HG03066 (cell line): ENCODE data around the gene ACTRT2.

Source experiments
- ATAC-seq: cut with Tn5 transposase; IDR thresholded peaks from one replicate; pipeline ENCODE4 v1.9.1; 2021; ENCODE audit warnings: low read depth; ENCODE audit not compliant: unreplicated experiment

Gene ACTRT2

DNA sequence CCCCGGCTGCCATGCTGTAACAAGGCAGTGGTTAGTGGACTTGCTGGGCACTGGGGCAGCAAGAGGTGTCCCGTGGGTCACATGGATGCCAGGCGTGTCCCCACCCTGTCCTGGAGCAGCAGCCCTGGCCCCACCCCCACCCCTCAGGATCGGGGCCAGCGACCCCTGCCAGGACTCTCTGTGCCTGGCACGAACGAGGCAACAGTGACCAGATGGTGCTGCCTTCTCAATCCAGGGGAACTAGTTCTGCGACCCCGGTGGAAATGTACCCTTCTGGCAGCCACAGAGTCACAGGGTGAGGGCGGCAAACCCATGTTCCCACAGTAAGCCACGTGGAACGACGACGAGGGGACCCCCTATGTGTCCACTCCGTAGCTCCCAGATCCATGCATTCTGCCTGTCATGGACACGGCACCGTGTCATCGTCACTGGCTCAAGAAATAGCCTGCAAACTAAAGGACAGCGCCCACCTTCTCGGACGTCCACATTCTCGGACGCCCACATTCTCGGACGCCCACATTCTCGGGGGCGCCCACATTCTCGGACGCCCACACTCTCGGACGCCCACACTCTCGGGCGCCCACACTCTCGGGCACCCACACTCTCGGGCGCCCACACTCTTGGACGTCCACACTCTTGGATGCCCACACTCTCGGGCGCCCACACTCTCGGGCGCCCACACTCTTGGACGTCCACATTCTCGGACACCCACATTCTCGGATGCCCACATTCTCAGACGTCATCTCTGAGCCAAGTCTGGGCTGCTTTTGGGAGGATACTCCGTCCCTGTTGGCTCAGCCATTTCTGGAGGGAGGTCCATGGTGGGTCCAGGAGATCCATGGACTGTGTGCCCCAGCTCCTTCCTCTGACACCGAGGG lies 19.6 kb upstream of the ACTRT2 start:
- no peak for ATAC-seq

- ATAC-seq = no peak
Measured at GRCh38 chr1:3002349-3003038, 18.8 kb upstream of the ACTRT2 start.

- ATAC-seq = no peak
Measured at GRCh38 chr1:3003039-3003940, 18.0 kb upstream of the ACTRT2 start.

DNA sequence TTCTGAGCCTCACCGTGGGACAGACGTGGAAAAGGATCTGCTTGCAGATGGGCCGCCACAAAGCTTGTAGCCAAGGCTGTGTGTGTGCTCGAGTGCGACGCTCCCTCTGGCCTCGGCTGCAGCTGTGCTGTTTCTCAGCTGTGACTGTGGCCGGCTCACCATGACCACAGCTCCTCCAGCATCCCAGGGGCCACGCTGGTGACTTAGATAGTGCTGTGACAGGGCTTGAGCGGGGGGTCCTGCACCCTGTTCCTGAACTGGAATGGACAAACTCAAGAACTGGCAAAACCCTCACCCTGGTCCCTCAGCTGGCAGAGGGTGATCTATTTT lies 17.4 kb upstream of the ACTRT2 start:
- no peak for ATAC-seq

DNA sequence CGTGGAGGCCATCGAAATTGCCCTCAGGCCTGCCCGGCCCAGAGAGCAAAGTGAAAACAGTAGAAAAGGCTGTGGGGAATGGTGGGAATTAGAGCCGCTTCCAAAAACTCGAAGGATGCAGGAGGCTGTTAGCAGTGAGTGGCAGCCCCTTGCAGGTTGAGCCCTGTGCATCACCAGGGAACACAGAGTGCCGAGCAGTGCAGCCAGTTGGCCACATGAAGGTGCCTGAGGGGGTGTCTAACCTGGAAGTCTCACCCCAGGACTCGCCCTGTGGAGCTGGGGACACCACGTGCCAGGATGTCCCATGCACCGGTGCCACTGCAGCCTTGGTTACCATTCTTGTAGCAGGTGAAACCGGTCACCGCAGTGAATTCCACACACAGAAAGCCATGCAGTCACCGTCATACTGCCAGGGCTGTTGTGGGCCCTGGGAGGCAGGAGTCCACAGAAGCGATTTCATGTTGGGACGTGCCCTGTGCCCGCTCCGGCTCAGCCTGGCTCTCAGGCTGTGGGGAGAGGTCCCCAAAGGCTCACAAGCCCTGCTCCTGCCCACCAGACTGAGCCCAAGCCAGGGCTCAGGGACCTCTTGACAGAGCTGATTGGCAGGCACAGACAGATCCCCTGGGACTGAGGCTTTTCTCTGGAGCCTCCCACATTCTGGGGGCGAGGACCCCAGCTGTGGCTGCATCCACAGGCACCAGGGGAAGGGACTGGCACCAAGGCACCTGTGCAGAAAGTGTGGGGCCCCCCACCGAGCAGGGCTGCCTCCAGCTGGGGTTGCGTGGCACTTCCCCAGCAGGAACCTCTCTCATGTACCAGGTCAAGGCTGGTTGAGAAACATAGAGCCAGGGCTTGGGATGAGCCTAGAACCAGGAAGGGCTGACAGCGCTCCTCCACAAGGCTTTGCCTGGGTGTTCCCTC lies 16.7 kb upstream of the ACTRT2 start:
- no peak for ATAC-seq

DNA sequence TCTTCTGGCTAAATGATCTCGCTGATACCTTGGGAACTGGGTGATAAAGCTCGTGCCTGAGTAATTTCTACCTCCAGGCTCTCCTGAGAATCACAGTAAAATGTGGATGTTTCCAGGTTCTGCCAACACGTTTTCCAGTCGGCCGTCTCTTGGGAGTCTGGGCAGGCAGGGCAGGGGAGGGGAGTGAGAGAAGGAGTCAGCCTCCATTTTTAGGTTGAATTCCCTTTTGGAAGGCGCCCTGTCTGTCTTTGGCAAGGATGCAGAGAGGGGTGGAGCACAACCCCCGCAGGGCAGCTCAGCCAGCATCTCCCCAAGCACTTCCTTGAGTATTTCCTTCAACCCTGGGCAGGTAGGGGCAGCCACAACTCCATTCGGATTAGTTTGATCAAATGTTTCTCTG lies 15.5 kb upstream of the ACTRT2 start:
- no peak for ATAC-seq

DNA sequence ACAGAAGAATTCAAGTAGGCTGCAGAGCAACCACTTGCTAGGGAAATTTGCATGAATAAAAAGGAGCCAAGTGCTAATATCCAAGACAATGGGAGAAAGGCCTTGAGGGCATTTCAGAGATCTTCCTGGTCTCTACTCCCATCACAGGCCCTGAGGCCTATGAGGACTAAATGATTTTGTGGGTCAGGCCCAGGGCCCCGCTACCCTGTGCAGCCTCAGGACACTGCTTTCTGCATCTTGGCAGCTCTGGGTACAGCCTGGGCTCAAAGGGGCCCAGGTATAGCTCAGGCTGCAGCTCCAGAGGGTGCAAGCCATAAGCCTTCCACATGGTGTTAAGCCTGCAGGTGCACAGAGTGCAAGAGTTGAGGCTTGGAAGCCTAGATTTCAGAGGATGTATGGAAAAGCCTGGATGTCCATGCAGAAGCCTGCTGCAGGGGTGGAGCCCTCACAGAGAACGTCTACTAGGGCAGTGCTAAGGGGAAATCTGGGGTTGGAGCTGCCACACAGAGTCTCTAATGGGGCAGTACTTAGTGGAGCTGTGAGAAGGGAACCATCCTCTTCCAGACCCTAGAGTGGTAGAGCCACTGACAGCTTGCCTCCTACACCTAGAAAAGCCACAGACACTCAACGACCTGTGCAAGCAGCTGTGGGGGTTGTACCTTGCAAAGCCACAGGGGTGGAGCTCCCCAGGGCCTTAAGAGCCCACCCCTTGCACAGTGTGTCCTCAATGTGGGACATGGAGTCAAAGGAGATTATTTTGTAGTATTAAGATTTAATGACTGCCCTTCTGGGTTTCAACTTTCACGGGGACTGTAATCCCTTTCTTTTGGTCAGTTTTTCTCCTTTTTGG lies 13.7 kb upstream of the ACTRT2 start:
- no peak for ATAC-seq

DNA sequence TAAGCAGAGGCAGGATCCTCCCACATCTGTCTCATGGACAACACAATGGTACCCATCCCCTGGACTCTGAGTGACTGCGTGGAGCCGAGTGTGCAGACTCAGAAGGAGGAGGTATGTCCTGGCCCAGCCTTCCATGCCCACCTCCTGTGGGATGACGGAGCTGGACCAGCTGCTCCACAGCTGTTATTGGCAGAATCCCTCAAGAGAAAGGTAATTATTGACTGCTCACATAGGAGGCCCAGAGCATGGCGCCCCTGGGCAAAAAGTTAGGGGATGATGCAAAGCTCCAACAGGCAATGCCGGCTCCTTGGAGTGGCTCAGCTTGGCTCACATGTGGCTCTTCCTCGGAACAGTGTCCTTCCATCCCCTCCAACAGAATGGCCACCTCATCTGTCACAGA lies 12.2 kb upstream of the ACTRT2 start:
- no peak for ATAC-seq

- ATAC-seq = no peak
Measured at GRCh38 chr1:3009556-3009955, 11.7 kb upstream of the ACTRT2 start.

GRCh38 chr1:3011127-3011526 lies 10.1 kb upstream of the ACTRT2 start:
- ATAC-seq = no peak

DNA sequence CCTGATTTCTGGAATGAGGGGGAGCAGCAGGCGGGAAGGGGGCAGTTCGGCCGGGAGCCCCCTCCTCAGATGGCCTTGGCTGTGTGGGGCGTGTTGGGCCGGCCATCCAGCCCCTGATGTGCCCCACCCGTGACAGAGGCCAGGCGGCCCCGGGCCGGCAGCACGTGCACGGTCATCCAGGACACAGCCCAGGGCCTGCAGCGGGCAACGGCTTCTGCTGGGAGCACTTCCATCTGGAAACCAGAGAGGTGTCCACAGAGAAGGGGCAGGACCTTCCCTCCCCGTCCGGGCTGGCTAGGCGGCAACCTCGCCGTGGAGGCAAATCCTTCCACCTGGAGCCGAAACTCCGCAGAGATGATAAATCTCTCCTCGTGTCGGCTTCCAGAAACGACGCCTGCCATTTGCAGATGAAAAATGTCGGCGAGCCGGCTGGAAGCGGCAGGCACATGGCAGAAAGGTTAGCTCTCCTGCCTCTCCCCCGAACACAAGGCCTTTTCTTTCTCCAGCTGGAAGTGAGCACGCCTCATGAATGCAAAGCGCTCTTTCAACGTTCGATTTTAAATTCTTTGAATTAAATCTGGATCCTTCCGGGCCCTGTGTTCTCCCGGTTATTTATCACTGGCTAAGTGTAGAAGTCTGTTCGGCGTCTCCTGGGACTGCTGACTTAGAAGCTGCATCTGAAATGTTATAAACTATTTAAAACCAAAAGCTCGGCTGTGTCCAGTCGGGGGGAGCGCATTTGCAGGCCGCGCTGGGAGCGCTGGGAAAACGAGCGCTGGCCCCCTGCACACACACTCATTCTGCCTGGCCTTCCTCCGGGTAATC lies 9.4 kb upstream of the ACTRT2 start:
- no peak for ATAC-seq

DNA sequence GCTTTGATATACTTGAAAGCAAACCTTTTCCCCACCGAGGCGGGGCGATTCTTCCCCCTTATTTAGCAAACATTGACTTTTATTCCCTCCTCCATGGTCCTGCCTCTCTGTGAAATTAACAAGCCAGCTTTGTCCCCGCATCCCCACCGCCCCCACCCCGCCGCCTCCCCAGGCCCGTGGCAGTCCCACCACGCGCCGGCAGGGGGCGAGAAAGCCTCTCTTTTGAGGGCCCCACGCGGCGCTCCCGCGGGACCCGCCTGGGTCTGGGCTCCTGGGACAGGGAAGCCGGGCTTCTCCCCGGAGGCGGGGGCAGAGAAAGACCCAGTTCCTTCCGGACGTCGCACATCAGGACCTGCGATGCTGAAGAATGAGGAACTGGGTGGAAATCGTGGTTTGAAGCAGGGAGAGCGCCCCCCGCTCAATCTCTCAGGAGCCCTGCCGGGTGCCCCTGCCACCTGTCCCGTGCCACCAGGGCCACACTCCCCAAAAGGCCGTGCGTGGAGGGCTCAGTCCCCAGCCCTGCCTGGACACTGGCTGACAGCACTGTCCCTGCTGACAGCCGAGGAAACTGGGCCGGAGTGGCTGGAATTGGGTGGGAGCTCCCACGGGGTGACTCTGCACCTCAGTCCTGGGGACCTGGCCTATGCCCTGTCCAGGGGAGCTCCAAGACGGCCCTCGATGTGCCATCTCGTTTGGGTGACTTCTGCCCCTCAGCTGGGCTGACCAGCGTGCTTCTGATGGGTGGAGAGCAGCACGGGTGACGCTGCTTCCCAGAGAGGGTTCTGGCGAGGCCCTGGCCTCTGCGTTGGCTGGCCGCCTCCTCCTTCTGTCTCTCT lies 8.6 kb upstream of the ACTRT2 start:
- no peak for ATAC-seq

GRCh38 chr1:3013371-3014049 lies 7.8 kb upstream of the ACTRT2 start:
- ATAC-seq = no peak

DNA sequence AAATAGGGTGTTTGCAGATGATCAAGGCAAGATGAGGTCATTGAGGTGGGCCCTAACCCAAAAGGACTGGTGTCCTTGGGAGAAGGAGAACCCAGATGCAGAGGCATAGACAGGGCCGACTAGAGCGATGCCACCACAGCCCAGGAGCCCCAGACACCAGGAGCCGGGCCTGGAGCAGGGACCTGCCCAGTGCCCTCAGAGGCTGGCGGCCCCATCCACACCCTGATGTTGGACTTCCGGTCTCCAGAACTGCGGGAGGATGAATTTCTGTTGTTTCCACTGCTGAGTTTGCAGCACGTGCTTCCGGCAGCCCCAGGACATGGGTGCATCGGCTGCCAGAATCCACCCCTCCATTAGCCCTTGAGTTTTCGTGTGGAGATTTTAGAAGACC lies 7.2 kb upstream of the ACTRT2 start:
- no peak for ATAC-seq

GRCh38 chr1:3014443-3015268 lies 6.6 kb upstream of the ACTRT2 start:
- ATAC-seq = no peak

DNA sequence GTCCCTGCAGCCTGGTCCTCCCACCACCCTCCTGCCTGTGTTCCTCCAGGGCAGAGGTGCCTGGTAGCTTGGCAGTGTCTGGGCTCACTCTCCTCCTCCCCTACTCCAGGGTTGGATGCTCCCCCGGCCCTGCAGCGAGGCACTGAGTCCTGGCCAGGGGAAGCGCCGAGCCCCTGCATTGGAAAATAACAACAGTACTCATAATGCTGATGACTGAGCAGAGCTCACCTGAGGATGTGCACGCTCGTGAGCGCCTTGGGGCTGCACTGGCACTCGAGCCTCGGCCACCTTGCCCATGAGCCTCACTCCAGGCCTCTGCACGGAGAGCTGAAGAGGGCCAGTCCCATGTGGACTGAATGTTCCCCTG lies 6.0 kb upstream of the ACTRT2 start:
- ATAC-seq = no peak
